HG03135 (cell line): ENCODE results near the gene TAC4.
"Not testable (repeated sequence)": the region's sequence is repeated elsewhere in the genome, so short reads cannot be mapped to it uniquely, and the experiment has no call there.

Source experiments
- ATAC-seq: cut with Tn5 transposase; IDR thresholded peaks from one replicate; pipeline ENCODE4 v1.9.1; 2021; ENCODE audit warnings: mild to moderate bottlenecking, moderate library complexity; ENCODE audit not compliant: unreplicated experiment

The TAC4 gene

GRCh38 chr17:49843774-49844350 is 4.0 kb downstream of the TAC4 start:
- ATAC-seq = no peak

GRCh38 chr17:49842846-49843245 is 5.0 kb downstream of the TAC4 start:
- no peak for ATAC-seq

- no peak for ATAC-seq
Observed at GRCh38 chr17:49842371-49842770, 5.5 kb downstream of the TAC4 start.

- no peak for ATAC-seq
Observed at GRCh38 chr17:49841548-49841947, 6.3 kb downstream of the TAC4 start.

- no peak for ATAC-seq
Observed at GRCh38 chr17:49839455-49839854, 8.4 kb downstream of the TAC4 start.

- no peak for ATAC-seq
Observed at GRCh38 chr17:49836111-49837030, 11.5 kb downstream of the TAC4 start.

- ATAC-seq = no peak
Observed at GRCh38 chr17:49835472-49835871, 12.4 kb downstream of the TAC4 start.

- ATAC-seq = no peak
Observed at GRCh38 chr17:49834118-49834743, 13.6 kb downstream of the TAC4 start.

GRCh38 chr17:49832840-49833599 is 14.8 kb downstream of the TAC4 start:
- no peak for ATAC-seq

GRCh38 chr17:49830605-49831004 is 17.3 kb downstream of the TAC4 start:
- ATAC-seq = no peak

GRCh38 chr17:49829026-49829425 is 18.8 kb downstream of the TAC4 start:
- no peak for ATAC-seq

- ATAC-seq = not testable (repeated sequence)
Observed at GRCh38 chr17:49828325-49828724, 19.5 kb downstream of the TAC4 start.

- ATAC-seq = no peak
Observed at GRCh38 chr17:49825645-49826044, 22.2 kb downstream of the TAC4 start.

GRCh38 chr17:49823614-49824013 is 24.3 kb downstream of the TAC4 start:
- ATAC-seq = no peak

GRCh38 chr17:49822829-49823228 is 25.0 kb downstream of the TAC4 start:
- no peak for ATAC-seq

GRCh38 chr17:49821916-49822315 is 26.0 kb downstream of the TAC4 start:
- ATAC-seq = no peak

GRCh38 chr17:49821466-49821865 is 26.4 kb downstream of the TAC4 start:
- no peak for ATAC-seq

- no peak for ATAC-seq
Observed at GRCh38 chr17:49820773-49821172, 27.1 kb downstream of the TAC4 start.

- ATAC-seq = no peak
Observed at GRCh38 chr17:49819651-49820050, 28.2 kb downstream of the TAC4 start.

- ATAC-seq = no peak
Observed at GRCh38 chr17:49819138-49819537, 28.7 kb downstream of the TAC4 start.

GRCh38 chr17:49817993-49818392 is 29.9 kb downstream of the TAC4 start:
- no peak for ATAC-seq
